ENCODE data around the gene RSRC2. TPM values are rescaled to one million over a fixed set of nuclear protein-coding genes. Genes with fewer than 3 reads are reported as not detected.
"Not testable (repeated sequence)": the region's sequence is repeated elsewhere in the genome, so short reads cannot be mapped to it uniquely, and the experiment has no call there.

RSRC2 gene
- total RNA-seq, 1 donor from 2014 or later: 89.3 TPM

DNA sequence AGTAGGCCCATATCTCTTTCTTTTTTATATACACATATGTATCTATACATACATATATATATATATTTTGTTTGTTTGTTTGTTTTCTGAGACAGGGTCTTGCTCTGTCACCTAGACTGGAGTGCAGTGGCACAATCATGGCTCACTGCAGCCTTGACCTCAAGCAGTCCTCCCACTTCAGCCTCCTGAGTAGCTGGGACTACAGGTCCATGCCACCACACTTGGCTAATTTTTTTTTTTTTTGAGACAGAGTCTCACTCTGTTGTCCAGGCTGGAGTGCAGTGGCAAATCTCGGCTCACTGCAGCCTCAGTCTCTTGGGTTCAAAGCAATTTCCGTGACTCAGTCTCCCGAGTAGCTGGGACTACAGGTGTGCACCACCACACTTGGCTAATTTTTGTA is 38.9 kb downstream of the RSRC2 start:
- intact Hi-C loops (cut with micrococcal nuclease): not testable (repeated sequence)

DNA sequence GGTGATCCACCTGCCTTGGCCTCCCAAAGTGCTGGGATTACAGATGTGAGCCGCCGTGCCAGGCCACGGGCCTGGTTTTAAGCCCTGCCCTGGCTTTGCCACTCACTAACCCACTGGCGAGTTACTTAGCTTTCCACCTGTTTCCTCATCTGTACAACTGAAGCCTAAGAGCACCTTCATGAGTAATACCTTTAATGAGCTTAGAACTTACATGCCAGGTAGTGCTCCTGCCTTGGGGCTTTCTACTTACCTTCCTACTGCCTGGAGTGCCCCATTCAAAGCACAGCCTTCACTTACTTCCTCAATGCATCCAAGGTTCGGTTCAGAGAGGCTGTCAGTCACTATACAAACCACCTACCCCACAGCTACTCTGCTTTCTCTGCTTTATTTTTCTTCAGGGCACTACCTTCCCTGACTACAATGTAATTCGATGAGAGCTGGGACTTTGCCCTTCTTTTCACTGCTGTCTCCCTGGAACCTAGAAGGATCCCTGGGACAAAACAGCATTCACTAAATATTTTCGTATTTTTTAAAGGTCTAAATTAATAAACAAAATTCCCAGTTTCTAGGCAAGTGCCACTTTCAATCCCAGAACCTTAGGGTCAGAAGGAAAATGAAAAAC is 39.8 kb downstream of the RSRC2 start:
- intact Hi-C loops (cut with micrococcal nuclease): no loop called here

DNA sequence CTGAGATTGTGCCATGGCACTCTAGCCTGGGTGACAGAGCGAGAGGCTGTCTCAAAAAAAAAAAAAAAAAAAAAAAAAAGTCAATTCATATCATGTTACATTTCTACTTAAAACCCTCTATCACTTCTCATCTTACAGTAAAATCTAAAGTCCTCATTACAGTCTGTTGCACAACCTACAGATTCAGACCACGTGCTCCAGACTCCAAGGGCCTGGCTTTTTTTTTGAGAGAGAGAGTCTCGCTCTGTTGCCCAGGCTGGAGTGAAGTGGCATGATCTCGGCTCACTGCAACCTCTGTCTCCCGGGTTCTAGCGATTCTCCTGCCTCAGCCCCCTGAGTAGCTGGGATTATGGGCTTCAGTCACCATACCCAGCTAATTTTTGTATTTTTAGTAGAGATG is 40.4 kb downstream of the RSRC2 start:
- intact Hi-C loops (cut with micrococcal nuclease): not testable (repeated sequence)

DNA sequence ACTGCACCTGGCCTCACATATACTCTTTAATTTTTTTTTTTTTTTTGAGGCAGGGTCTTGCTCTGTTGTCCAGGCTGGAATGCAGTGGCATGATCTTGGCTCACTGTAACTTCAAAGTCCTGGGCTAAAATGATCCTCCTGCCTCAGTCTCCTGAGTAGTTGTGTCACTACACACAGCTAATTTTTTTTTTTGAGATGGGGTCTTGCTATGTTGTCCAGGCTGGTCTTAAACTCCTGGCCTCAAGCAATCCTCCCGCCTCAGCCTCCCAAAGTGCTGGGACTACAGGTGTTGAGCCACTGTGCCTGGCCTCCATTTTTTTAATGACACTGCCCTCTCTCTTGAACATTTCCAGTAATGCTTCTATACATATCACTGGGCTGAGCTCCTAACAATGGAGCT is 42.4 kb downstream of the RSRC2 start:
- intact Hi-C loops (cut with micrococcal nuclease): not testable (repeated sequence)

DNA sequence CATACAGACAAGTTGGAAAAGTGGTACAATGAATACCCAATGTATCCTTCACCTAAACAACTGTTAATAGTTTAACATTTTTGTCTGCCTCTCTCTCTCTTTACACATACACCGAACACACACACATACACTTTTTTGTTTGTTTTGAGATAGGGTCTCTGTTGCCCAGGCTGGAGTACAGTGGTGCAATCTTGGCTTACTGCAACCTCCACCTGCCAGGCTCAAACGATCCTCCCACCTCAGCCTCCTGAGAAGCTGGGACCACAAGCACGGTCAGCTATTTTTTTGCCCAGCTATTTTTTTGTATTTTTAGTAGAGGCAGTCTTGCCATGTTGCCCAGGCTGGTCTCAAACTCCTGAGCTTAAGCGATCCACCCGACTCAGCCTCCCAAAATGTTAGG is 42.8 kb downstream of the RSRC2 start:
- intact Hi-C loops (cut with micrococcal nuclease): no loop called here

DNA sequence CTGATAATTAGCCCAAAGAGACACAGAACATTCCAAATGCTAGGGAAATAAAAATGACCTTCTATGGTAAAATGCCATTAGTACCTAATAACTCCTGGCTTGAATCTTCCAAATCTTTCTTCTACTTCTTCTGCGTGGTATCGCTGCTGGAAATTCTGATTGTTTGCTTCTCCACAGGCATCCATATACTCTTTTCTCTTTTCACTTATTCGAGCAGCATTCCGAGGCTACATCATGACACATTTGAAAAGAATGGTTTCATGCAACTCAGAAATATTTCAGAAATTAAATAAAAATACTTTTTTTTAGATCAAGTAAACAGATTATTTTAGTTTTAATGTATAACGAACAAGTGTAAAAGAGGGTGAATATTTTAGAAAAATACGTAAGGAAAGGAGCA is 44.9 kb downstream of the RSRC2 start:
- intact Hi-C loops (cut with micrococcal nuclease): no loop called here

DNA sequence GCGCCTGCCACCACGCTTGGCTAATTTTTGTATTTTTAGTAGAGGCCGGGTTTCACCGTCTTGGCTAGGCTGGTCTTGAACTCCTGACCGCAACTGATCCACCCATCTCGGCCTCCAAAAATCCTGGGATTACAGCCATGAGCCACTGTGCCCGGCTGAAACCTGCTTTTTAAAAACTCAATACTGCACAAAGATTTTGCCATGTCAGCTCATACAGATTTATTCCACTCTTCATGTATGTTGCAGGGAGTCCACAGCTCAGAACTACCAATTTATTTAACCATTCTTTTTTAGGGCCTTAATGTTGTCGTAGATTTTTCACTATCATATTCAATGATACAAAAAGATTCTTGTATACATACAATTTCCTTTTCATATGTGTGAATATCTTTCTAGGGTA is 46.0 kb downstream of the RSRC2 start:
- intact Hi-C loops (cut with micrococcal nuclease): no loop called here

DNA sequence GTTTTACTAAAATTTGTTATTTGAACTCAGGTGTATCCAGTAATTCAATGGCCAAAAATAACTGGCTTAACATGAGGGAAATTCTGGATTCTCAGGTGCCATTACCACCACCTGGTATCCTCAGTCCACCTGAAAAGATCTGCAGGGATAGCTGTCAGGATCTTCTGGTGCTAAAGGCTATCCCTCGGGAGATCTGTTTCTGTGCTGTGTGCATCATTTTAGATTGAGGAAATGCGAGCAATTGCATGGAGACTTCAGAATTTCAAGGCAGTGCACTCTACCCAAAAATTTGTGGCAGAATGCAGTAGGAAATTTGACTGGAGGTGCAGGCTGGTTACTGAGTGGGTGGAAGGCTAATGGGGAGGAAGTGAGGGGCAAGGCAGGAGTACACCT is 52.4 kb downstream of the RSRC2 start:
- intact Hi-C loops (cut with micrococcal nuclease): loop anchor here (5.0 kb wide), 1 partner anchor 52 kb away; the partner anchor contains the start of gene CLIP1

DNA sequence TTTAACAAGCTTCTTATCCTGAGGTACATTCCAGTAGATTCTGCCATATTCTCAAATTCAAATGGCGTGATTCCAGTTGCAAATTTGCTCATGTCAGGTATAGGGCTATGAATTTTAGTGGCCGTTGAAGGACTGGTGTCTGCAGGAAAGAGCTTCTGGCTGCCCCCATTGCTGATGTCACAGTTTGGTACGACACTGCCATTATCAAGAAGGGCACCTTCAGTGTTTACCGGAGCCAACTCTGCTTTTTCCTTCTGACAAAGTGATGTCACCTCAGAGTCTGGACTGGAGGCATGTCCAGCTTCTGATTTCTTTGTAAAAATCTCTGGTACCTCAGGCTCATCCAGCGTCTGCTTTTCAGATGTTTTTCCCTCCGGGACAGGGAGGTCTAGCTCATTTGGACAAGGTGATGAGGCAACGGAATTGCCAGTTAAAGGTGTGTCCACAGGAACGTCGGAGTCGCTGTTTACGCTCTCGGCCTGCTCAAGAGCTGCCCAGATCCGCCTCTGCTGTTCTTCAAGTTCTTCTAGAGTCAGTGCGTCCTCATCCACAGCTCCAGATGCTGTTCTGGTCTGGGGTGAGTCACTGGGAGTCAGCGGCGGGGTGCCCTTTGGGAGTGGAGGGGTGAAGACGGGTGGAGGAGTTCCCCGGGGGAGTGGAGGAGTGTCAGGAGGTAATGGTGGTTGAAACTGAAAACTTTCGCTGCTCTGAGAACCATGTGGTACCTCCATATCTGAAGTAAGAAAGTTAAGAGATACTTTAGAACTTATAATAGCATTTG is 53.0 kb downstream of the RSRC2 start:
- intact Hi-C loops (cut with micrococcal nuclease): loop anchor here (5.0 kb wide), 1 partner anchor 51 kb away; the partner anchor contains the start of gene CLIP1

DNA sequence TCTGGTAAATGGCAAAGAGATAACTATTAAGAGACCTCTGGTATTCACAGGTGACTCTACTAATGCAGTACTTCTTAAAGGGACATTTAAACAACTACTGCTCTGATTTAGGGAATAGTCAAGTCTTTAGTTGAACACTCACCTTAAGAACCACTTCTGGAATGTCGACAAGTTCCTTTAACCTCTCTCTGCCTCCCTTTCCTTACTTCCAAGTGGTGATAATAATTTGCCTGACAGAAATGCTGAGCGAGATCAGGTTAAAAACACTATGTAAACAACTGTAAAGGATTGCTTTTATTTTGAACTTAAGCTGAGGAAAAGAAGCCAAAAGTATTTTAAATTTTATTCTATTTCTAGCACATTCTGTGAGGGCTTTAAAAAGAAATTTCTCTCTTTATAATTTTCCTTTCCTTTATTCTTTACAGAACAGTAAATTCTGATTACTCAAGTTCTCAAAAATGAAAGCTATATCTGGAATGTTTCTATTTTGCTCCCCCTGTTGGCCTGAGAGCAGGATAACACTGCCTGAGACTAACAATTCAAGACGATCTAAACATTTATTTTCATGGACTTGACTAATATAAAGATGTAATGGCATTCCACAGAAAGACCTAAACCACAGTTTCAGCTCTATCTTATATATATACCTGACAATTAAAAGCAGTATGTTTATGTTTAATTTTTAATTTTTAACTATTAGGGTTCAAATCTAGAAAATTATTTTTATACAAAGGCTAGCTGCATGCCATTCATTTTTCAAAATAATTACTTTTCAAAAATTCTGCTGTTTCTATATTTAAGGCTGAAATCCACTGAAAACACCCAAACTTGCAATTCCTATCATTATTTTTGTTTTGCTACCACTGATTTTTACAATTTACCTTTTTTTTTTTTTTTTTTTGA is 55.2 kb downstream of the RSRC2 start:
- intact Hi-C loops (cut with micrococcal nuclease): loop anchor here (1.0 to 5.0 kb wide), 2 partner anchors 49 to 72 kb away; partner anchors contain the start of gene CLIP1

DNA sequence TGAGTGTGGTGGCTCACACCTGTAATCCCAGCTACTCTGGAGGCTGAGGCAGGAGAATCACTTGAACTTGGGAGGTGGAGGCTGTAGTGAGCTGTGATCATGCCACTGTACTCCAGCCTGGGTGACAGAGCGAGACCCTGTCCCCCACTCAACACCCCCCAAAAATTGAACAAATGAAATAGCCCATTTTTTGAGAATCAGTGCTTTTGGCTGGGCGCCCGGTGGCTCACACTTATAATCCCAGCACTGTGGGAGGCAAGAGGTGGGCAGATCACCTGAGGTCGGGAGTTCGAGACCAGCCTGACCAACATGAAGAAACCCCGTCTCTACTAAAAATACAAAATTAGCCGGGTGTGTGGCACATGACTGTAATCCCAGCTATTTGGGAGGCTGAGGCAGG is 56.2 kb downstream of the RSRC2 start:
- intact Hi-C loops (cut with micrococcal nuclease): loop anchor here (5.0 kb wide), 1 partner anchor 48 kb away; the partner anchor contains the start of gene CLIP1

DNA sequence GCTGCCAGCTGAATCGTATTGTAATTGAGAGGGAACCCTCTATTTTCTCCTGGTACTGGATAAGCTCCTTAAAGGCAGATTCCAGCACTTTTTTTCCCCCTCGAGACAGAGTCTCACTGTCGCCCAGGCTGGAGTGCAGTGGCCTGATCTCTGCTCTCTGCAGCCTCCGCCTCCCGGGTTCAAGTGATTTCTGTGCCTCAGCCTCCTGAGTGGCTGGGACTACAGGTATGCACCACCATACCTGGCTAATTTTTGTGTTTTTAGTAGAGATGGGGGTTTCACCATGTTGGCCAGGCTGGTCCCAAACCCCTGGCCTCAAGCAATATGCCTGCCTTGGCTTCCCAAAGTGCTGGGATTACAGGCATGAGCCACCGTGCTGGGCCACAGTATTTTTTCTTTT is 56.9 kb downstream of the RSRC2 start:
- intact Hi-C loops (cut with micrococcal nuclease): loop anchor here (5.0 kb wide), 1 partner anchor 48 kb away; the partner anchor contains the start of gene CLIP1

DNA sequence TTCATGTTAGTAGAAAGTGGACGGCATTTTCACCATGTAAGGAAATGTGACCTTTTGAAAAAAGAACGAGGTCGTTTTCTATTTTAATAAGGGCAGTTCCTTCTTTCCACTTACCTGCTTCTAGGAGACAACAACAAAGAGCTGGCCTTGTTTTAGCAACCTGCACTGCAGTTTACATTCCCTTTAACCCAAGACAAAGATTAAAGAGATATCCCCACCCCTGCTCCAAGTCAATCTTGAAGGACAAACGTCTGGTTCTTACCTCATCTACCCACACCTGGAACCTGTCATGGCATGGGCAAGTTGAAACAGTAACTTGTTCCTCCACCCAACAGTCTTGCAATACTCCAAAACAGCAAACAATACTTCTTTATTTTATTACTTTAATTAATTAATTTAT is 58.8 kb downstream of the RSRC2 start:
- intact Hi-C loops (cut with micrococcal nuclease): no loop called here

DNA sequence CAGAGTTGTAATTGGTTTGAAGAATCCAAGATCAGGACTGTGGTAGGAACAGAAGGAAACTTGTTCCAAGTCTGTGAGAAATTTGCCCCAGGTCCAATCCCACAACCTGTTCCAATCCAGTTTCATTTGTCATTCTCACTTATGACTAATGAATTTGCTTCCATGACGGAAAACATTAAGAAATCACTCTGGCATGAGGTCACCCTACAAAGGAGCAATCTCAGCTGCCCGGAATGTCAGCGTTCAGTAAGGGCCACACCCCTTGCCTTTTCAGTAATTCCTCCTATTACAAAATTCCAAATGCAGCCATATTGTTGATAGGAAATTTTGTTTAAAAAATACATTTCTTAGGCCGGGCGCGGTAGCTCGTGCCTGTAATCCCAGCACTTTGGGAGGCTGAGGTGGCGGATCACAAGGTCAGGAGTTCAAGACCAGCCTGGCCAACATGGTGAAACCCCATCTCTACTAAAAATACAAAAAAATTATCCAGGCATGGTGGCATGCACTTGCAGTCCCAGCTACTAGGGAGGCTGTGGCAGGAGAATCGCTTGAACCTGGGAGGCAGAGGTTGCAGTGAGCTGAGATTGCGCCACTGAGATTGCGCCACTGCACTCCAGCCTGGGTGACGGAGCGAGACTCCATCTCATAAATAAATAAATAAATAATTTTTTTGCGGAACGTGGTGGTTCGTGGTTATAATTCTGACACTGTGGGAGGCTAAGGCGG is 62.3 kb downstream of the RSRC2 start:
- intact Hi-C loops (cut with micrococcal nuclease): not testable (repeated sequence)

DNA sequence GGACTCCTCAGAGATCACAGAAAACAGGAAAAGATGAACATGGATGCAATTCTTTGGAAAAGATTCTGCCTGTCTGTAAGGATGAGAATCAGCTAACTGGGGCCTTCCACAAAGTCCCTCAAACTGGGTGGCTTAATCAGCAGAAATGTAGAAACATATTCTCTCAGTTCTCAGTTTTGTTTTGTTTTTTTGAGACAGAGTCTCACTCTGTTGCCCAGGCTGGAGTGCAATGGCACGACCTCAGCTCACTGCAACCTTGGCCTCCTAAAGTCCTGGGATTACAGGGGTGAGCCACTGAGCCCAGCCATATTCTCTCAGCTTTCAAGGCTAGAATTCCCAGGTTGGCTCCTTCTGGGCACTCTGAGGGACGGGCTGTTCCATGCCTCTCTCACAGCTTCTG is 66.1 kb downstream of the RSRC2 start:
- intact Hi-C loops (cut with micrococcal nuclease): no loop called here

DNA sequence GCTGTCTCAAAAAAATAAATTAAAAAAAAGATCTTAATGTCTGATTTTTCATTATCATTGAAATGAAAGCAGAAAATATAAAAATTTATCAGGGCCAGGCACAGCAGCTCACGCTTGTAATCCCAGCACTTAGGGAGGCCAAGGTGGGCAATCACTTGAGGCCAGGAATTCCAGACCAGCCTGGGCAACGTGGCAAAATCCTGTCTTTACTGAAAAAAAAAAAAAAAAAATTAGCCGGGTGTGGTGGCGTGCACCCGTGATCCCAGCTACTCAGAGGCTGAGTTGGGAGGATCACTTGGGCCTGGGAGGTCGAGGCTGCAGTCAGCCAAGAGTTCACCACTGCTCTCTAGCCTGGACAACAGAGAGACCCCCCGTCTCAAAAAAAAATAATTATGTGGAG is 66.7 kb downstream of the RSRC2 start:
- intact Hi-C loops (cut with micrococcal nuclease): no loop called here

DNA sequence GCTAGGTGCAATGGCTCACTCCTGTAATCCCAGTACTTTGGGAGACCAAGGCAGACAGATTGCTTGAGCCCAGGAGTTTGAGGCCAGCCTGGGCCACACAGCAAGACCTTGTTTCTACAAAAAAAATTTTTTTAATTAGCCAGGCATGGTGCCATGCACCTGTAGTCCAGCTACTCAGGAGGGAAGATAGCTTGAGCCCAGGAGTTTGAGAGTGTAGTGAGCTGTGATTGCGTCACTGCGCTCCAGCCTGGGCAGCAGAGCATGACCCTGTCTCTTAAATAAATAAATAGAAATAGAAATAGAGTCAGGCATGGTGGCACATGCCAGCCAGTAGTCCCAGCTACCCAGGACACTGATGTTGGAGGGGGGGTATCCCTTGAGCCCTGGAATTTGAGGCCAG is 67.5 kb downstream of the RSRC2 start:
- intact Hi-C loops (cut with micrococcal nuclease): loop anchor here (5.0 kb wide), 1 partner anchor 37 kb away; the partner anchor contains the start of gene CLIP1

DNA sequence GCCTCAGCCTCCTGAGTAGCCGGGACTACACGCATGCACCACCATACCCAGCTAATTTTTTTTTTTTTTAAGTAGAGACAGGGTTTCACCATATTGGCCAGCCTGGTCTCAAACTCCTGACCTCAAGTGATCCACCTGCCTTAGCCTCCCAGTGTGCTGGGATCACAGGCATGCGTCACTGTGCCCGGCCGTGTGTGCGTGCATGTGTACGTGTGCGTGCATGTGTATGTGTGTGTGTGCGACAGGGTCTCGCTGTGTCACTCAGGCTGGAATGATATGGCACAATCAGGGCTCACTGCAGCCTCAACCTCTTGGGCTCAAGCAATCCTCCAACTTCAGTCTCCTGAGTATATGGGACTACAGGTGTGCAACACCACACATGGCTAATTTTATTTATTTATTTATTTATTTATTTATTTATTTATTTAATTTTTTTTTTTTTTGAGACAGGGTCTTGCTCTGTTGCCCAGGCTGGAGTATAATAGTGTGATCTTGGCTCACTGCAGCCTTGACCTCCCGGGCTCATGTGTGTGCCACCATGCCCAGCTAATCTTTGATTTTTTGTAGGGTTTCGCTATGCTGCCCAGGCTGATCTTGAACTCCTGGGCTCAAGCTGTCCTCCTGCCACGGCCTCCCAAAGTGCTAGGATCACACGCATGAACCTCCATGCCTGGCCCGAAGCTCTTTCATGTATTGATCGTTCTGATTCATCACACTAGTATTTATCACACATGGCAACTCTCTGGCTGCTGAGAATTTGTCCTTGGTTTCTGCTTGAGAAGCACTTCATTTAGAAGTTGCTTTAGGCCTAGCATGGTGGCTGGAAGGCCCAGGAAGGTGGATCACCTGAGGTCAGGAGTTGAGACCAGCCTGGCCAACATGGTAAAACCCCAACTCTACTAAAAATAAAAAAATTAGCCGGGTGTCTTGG is 68.4 kb downstream of the RSRC2 start:
- intact Hi-C loops (cut with micrococcal nuclease): loop anchor here (5.0 kb wide), 1 partner anchor 36 kb away; the partner anchor contains the start of gene CLIP1

DNA sequence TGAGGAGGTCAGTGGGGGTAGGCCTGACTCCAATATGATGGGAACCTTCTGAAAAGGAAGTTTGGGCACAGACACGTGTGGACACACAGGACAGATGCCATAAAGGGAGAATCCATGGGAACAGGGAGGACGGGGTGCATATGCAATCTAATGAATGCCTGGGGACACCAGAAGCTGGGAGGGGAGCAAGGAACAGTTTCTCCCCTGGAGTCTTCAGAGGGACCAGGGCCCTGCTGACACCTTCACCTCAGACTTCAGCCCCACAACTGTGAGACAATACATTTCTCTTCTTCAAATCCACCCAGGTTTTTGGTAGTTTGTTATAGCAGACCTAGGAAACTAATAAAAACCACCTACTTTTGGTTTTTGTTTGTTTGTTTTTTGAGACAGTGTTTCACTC is 69.1 kb downstream of the RSRC2 start:
- intact Hi-C loops (cut with micrococcal nuclease): loop anchor here (5.0 kb wide), 1 partner anchor 35 kb away; the partner anchor contains the start of gene CLIP1

DNA sequence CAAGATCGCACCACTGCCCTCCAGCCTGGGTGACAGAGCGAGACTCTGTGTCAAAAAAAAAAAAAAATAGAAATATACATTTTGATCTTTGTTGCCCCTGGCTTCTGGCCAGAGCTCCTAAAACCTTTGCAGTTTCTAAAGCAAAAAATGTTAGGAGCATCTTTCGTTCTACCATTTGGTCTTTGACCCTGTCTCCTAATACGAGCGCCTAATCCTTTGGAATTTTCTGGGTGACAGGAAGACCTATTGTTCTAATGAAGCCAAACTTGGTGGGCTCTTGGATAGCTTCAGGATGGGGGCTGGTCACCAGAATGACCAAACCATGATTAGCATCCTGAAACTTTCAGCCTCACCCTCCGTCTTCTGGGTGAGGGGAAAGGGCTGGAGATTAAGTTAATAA is 72.0 kb downstream of the RSRC2 start:
- intact Hi-C loops (cut with micrococcal nuclease): loop anchor here (5.0 kb wide), 2 partner anchors 32 to 52 kb away; partner anchors contain the start of gene CLIP1
